MM.1S (cell line): ENCODE measurements around the gene CNNM3.

Source experiments
- EZH2 ChIP-seq: fragments of 300-600 bp; sonication (generic); optimal IDR thresholded peaks from 2 replicates; pipeline ENCODE3; 2017; ENCODE audit warnings: low read depth, mild to moderate bottlenecking, antibody characterized with exemption, low read length, mixed read lengths
- TF ChIP-seq, protein P1 (sequence below): fragments of 300-600 bp; sonication (generic); IDR thresholded peaks from 2 replicates; pipeline ENCODE4 v1.5.1; 2016; ENCODE audit warnings: antibody characterized with exemption, low read length, mixed read lengths

DNA sequence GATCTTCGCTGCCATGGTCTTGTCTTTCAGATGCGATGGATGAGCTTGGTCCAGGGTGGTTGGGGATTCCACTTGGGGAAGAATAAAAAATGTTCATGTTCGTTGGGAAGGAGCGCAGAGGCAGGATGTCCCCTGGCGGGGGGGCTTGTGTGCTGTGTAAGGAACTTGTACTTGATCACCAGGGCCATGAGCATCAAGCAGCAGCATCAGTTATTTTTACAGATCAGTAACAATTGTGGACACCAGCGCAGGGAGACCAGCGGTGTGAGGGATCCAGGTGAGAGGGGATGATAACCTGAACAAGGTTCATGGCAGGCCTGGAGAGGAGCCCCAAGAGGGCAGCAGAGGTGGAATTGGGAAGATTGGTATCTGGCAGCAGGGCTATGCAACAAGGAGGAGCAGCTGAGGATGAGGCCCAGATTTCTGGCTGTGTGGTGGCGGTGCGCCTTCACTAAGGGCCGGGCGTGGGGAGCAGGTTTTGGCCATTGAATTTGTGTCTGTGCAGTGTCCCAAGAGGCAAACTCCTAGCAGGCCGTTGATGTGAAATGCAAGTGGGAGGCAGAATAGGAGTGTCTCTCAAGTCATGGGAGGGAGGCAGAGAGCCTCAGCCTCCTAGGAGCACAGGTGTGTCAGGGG is 3.9 kb downstream of the CNNM3 start:
- TF ChIP-seq, protein P1, sequence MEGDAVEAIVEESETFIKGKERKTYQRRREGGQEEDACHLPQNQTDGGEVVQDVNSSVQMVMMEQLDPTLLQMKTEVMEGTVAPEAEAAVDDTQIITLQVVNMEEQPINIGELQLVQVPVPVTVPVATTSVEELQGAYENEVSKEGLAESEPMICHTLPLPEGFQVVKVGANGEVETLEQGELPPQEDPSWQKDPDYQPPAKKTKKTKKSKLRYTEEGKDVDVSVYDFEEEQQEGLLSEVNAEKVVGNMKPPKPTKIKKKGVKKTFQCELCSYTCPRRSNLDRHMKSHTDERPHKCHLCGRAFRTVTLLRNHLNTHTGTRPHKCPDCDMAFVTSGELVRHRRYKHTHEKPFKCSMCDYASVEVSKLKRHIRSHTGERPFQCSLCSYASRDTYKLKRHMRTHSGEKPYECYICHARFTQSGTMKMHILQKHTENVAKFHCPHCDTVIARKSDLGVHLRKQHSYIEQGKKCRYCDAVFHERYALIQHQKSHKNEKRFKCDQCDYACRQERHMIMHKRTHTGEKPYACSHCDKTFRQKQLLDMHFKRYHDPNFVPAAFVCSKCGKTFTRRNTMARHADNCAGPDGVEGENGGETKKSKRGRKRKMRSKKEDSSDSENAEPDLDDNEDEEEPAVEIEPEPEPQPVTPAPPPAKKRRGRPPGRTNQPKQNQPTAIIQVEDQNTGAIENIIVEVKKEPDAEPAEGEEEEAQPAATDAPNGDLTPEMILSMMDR = no peak
- TF ChIP-seq EZH2 = no peak
